H1 (cell line): ENCODE data around the gene SENP7. TPM values are rescaled to one million over a fixed set of nuclear protein-coding genes. Genes with fewer than 3 reads are reported as not detected.
"Not testable (repeated sequence)": the region's sequence is repeated elsewhere in the genome, so short reads cannot be mapped to it uniquely, and the experiment has no call there.

Experiments used
- CTCF ChIA-PET: fragments of 300-600 bp; sonication (Branson Sonifier 250); formaldehyde crosslinking; loops from one replicate; lab custom pipeline; 2021; ENCODE audit not compliant: partially characterized antibody; lab: Charles Lee
- POLR2A ChIA-PET: fragments of 300-600 bp; sonication (Branson Sonifier 250); formaldehyde crosslinking; loops from one replicate; lab custom pipeline; 2021; ENCODE audit warnings: inconsistent platforms; ENCODE audit not compliant: partially characterized antibody; lab: Charles Lee
- DNase-seq, 2 experiments: peaks; one replicate each; pipeline versions ENCODE4 v3.0.0 to v3.0.0-alpha.2; 2010 to 2022; ENCODE audit warnings: low spot score in 2 of 2, low read depth in 1 of 2, mixed read lengths in 1 of 2
- FAIRE-seq: peaks from 2 replicates; lab custom pipeline; 2011; peaks lifted over from hg19 to GRCh38; lab: Jason Lieb, UNC
- H2AFZ ChIP-seq: 2 replicates; pipeline ENCODE4 v1.8.1; 2012; ENCODE audit warnings: low read length, inconsistent platforms
- H2AK5ac ChIP-seq: 2 replicates; pipeline ENCODE4 v1.6.1; 2013; ENCODE audit warnings: low read depth, low read length
- H2BK120ac ChIP-seq: replicated peaks from 2 replicates; pipeline ENCODE3; 2013; ENCODE audit warnings: low read depth, low read length, inconsistent platforms
- H2BK12ac ChIP-seq: 2 replicates; pipeline ENCODE4 v1.6.1; 2013; ENCODE audit warnings: low read depth, low read length
- H2BK15ac ChIP-seq: 2 replicates; pipeline ENCODE4 v1.6.1; 2013; ENCODE audit warnings: low read length
- H2BK20ac ChIP-seq: 2 replicates; pipeline ENCODE4 v1.6.1; 2013; ENCODE audit warnings: low read length
- H2BK5ac ChIP-seq: 2 replicates; pipeline ENCODE4 v1.6.1; 2013; ENCODE audit warnings: low read depth, low read length
- H3K14ac ChIP-seq: 2 replicates; pipeline ENCODE4 v1.6.1; 2013; ENCODE audit warnings: inconsistent platforms; ENCODE audit not compliant: insufficient read length
- H3K18ac ChIP-seq: 2 replicates; pipeline ENCODE4 v1.6.1; 2013; ENCODE audit warnings: low read length; ENCODE audit errors: extremely low read depth
- H3K23ac ChIP-seq: 2 replicates; pipeline ENCODE4 v1.6.1; 2013; ENCODE audit warnings: inconsistent platforms; ENCODE audit not compliant: insufficient read length
- H3K23me2 ChIP-seq: 2 replicates; pipeline ENCODE4 v1.6.1; 2013; ENCODE audit warnings: low read depth, low read length
- H3K27ac ChIP-seq: 2 replicates; pipeline ENCODE4 v1.6.1; 2011; ENCODE audit warnings: low read depth, low read length, inconsistent platforms
- H3K27me3 ChIP-seq, 4 experiments: replicated peaks in 1 of 4; 1 replicate in 1 of 4; 2 replicates in 3 of 4; pipeline versions ENCODE4 v1.6.1 to v1.8.1; 2011 to 2013; ENCODE audit warnings: low read length in 3 of 4, mild to moderate bottlenecking in 3 of 4, inconsistent platforms in 2 of 4, mixed read lengths in 2 of 4, moderate library complexity in 1 of 4; ENCODE audit not compliant: control insufficient read depth in 3 of 4, insufficient read depth in 3 of 4; ENCODE audit errors: extremely low read depth in 1 of 4
- H3K36me3 ChIP-seq, 4 experiments: 2 replicates each; pipeline versions ENCODE4 v1.6.1 to v1.8.1; 2011 to 2013; ENCODE audit warnings: mild to moderate bottlenecking in 4 of 4, low read length in 3 of 4, moderate library complexity in 2 of 4, control low read depth in 1 of 4, inconsistent platforms in 1 of 4; ENCODE audit not compliant: insufficient read depth in 4 of 4, control insufficient read depth in 2 of 4
- H3K4ac ChIP-seq: replicated peaks from 2 replicates; pipeline ENCODE3; 2013; ENCODE audit warnings: low read length, low read depth, mixed read lengths, inconsistent platforms; ENCODE audit not compliant: insufficient read length
- H3K4me1 ChIP-seq, 4 experiments: replicated peaks in 1 of 4; 1 replicate in 1 of 4; 2 replicates in 3 of 4; pipeline versions ENCODE4 v1.6.1 to v1.8.1; 2011 to 2013; ENCODE audit warnings: low read length in 3 of 4, inconsistent platforms in 2 of 4, mixed read lengths in 1 of 4; ENCODE audit not compliant: insufficient read depth in 4 of 4, control insufficient read depth in 3 of 4
- H3K4me2 ChIP-seq, 2 experiments: 2 replicates each; pipeline versions ENCODE4 v1.6.1 to v1.8.1; 2011 to 2013; ENCODE audit warnings: low read depth in 2 of 2, low read length in 2 of 2, control low read depth in 1 of 2, inconsistent platforms in 1 of 2, mild to moderate bottlenecking in 1 of 2; ENCODE audit not compliant: insufficient read depth in 1 of 2
- H3K4me3 ChIP-seq, 4 experiments: fragments of 200-600, 300-600 bp in 1 of 4; sonication (generic), shearing (Covaris generic), sonication (Bioruptor Twin) in 1 of 4; 2 replicates each; pipeline versions ENCODE4 v1.5.1 to v1.8.1; 2011 to 2016; ENCODE audit warnings: low read length in 4 of 4, low read depth in 3 of 4, control low read depth in 2 of 4, inconsistent platforms in 2 of 4, mild to moderate bottlenecking in 2 of 4, mixed read lengths in 1 of 4, moderate library complexity in 1 of 4; ENCODE audit not compliant: insufficient read depth in 2 of 4; ENCODE audit errors: extremely low read depth in 1 of 4
- H3K56ac ChIP-seq: replicated peaks from 2 replicates; pipeline ENCODE3; 2013; ENCODE audit warnings: low read depth, mild to moderate bottlenecking, mixed read lengths, low read length, inconsistent platforms; ENCODE audit not compliant: insufficient read length
- H3K79me1 ChIP-seq: 2 replicates; pipeline ENCODE4 v1.6.1; 2013; ENCODE audit warnings: low read depth, low read length, control low read depth
- H3K79me2 ChIP-seq, 2 experiments: 2 replicates each; pipeline versions ENCODE4 v1.6.1 to v1.8.1; 2012 to 2013; ENCODE audit warnings: low read length in 2 of 2, mild to moderate bottlenecking in 2 of 2, inconsistent platforms in 1 of 2; ENCODE audit not compliant: insufficient read depth in 2 of 2, control insufficient read depth in 1 of 2
- H3K9ac ChIP-seq, 4 experiments: replicated peaks in 1 of 4; 1 replicate in 1 of 4; 2 replicates in 3 of 4; pipeline versions ENCODE4 v1.6.1 to v1.8.1; 2011 to 2013; ENCODE audit warnings: low read depth in 3 of 4, low read length in 3 of 4, control low read depth in 2 of 4, mild to moderate bottlenecking in 2 of 4, moderate library complexity in 2 of 4, inconsistent platforms in 1 of 4; ENCODE audit errors: extremely low read depth in 1 of 4
- H3K9me3 ChIP-seq, 2 experiments: 2 replicates each; pipeline versions ENCODE4 v1.6.1 to v1.8.1; 2012 to 2013; ENCODE audit warnings: mild to moderate bottlenecking in 2 of 2, moderate library complexity in 2 of 2, control low read depth in 1 of 2, inconsistent platforms in 1 of 2, low read depth in 1 of 2, low read length in 1 of 2, mixed read lengths in 1 of 2; ENCODE audit not compliant: insufficient read depth in 2 of 2
- H4K20me1 ChIP-seq, 2 experiments: replicated peaks in 1 of 2; 2 replicates each; pipeline versions ENCODE3 to v1.8.1; 2011 to 2013; ENCODE audit warnings: inconsistent platforms in 2 of 2, low read length in 2 of 2, mild to moderate bottlenecking in 1 of 2; ENCODE audit not compliant: insufficient read depth in 2 of 2, control insufficient read depth in 1 of 2
- H4K5ac ChIP-seq: 2 replicates; pipeline ENCODE4 v1.6.1; 2013; ENCODE audit warnings: low read length, low read depth, mixed read lengths, inconsistent platforms; ENCODE audit not compliant: insufficient read length
- H4K8ac ChIP-seq: 2 replicates; pipeline ENCODE4 v1.8.0; 2013; ENCODE audit warnings: mild to moderate bottlenecking, moderate library complexity, low read length, inconsistent platforms; ENCODE audit not compliant: insufficient read depth; ENCODE audit errors: extremely low read depth
- H4K91ac ChIP-seq: replicated peaks from 2 replicates; pipeline ENCODE3; 2013; ENCODE audit warnings: low read length, mixed read lengths, inconsistent platforms; ENCODE audit not compliant: insufficient read length
- WGBS, 2 experiments: shearing (Covaris generic) in 1 of 2; methylation state at CpG; one replicate each; pipeline versions ENCODE4 v1.1.6 to v1.1.7; 2013 to 2015; ENCODE audit warnings: low lambda C conversion rate in 2 of 2, mixed read lengths in 2 of 2, inconsistent platforms in 1 of 2, low coverage in 1 of 2, missing lambda C conversion rate in 1 of 2; ENCODE audit not compliant: insufficient replicate concordance in 2 of 2, insufficient coverage in 1 of 2, insufficient read length in 1 of 2; ENCODE audit errors: extremely low coverage in 1 of 2, missing lambda C conversion rate in 1 of 2; 5-methylcytosine and 5-hydroxymethylcytosine counted together
- polyA plus RNA-seq, 7 experiments: library from polyadenylated mRNA; depleted of rRNA in 3 of 7; stranded (reverse) in 5 of 7; unstranded in 2 of 7; fragments of >200 nt in 5 of 7; fragments of 200-250 nt in 2 of 7; gene quantifications; 1 replicate in 5 of 7; 2 replicates in 1 of 7; 4 replicates in 1 of 7; pipeline versions ENCODE4 v1.2.1 to v1.2.3, GENCODE V29; 2011 to 2013; ENCODE audit warnings: missing spikeins in 2 of 7, mixed read lengths in 2 of 7
- total RNA-seq: library from RNA; stranded (reverse); fragmentation: NEBNext Ultra II Directional; extraction: Animal tissue kit (Norgen Biotek cat#: 25700); gene quantifications from 2 replicates; pipeline ENCODE4 v1.2.1, GENCODE V29; 2021

SENP7 gene
- total and polyA plus RNA-seq, 2 of the 8 experiments (the other 6 are each of a cell fraction or from before 2014, with no cell fraction given) = 2.8 to 7.8 TPM

GRCh38 chr3:101536955-101537354, 23.9 kb upstream of the SENP7 start:
- H3K23me2 ChIP-seq, H2BK5ac ChIP-seq, H3K36me3 ChIP-seq, POLR2A ChIA-PET, DNase-seq, H3K9me3 ChIP-seq, H3K9ac ChIP-seq, H3K4ac ChIP-seq, H2BK120ac ChIP-seq, CTCF ChIA-PET, H4K20me1 ChIP-seq, H4K5ac ChIP-seq, H3K14ac ChIP-seq, H2BK20ac ChIP-seq, H3K56ac ChIP-seq, H3K4me3 ChIP-seq, H3K18ac ChIP-seq, H3K4me2 ChIP-seq, H3K27me3 ChIP-seq, H2BK15ac ChIP-seq, H3K79me1 ChIP-seq, H2AFZ ChIP-seq, H3K4me1 ChIP-seq, H3K23ac ChIP-seq, H2BK12ac ChIP-seq, H4K91ac ChIP-seq, H3K27ac ChIP-seq, H2AK5ac ChIP-seq, FAIRE-seq, H3K79me2 ChIP-seq, H4K8ac ChIP-seq: not testable (repeated sequence)
- 100% methylated on average over 1 of the region's 1 CpG; no CpG with 5 or more reads in 1 of the 2 experiments for WGBS, 2 experiments
